ENCODE measurements around the gene UNK. TPM values are rescaled to one million over a fixed set of nuclear protein-coding genes. Genes with fewer than 3 reads are reported as not detected.

UNK gene
- total RNA-seq, 3 donors from 2014 or later, result 24.5 to 27.5 (median 25.7) TPM

GRCh38 chr17:75821552-75821951 is 36.9 kb downstream of the UNK start:
- ATAC-seq, result no peak
- DNase-seq, result no peak
- intact Hi-C loops (cut with DNase I, micrococcal nuclease), result no loop called here

GRCh38 chr17:75822119-75822799 is 37.7 kb downstream of the UNK start:
- Histone ChIP-seq H3K4me3 (no peak overlapping the region), H3K4me1 (ENCODE audit: low read depth) (peaks cover under 1% of the 10 kb centered on the region), H3K9me3 (no peaks in the 10 kb centered on the region), H3K36me3 (ENCODE audit: low read depth) (no peaks in the 10 kb centered on the region)
- intact Hi-C loops (cut with DNase I, micrococcal nuclease), result no loop called here
- DNase-seq, result peak in 2 of 3 donors; percentile 59 to 67
- ATAC-seq, result peak; percentile 56
- no peak for TF ChIP-seq CTCF (IDR thresholded peaks at IDR 0.05)

More at GRCh38 chr17:75821552-75821951, 36.9 kb downstream of the UNK start:
- H3K4me1 ChIP-seq (ENCODE audit: low read depth), result no peaks in the 10 kb centered on the region
- no peak for TF ChIP-seq CTCF (IDR thresholded peaks at IDR 0.05)
- H3K36me3 ChIP-seq (ENCODE audit: low read depth), result no peaks in the 10 kb centered on the region
- no peak overlapping the region for H3K4me3 ChIP-seq
- H3K9me3 ChIP-seq, result no peaks in the 10 kb centered on the region

- intact Hi-C loops (cut with DNase I, micrococcal nuclease), result no loop called here
- peaks cover 6% of the 10 kb centered on the region for H3K4me1 ChIP-seq (ENCODE audit: low read depth)
- ATAC-seq (no peak), DNase-seq (no peak)
- TF ChIP-seq CTCF (IDR thresholded peaks at IDR 0.05), result no peak
- H3K4me3 ChIP-seq, result no peak overlapping the region
- no peaks in the 10 kb centered on the region for H3K36me3 ChIP-seq (ENCODE audit: low read depth)
- no peaks in the 10 kb centered on the region for H3K9me3 ChIP-seq
These were observed 38.2 kb downstream of the UNK start for GRCh38 chr17:75822800-75823166.

GRCh38 chr17:75823257-75824041 is 38.8 kb downstream of the UNK start:
- ATAC-seq, result no peak
- Histone ChIP-seq H3K9me3 (no peaks in the 10 kb centered on the region), H3K4me3 (no peak overlapping the region), H3K4me1 (ENCODE audit: low read depth) (peaks cover 8% of the 10 kb centered on the region), H3K36me3 (ENCODE audit: low read depth) (no peaks in the 10 kb centered on the region)
- TF ChIP-seq CTCF (IDR thresholded peaks at IDR 0.05), result no peak
- intact Hi-C loops (cut with DNase I, micrococcal nuclease), result no loop called here
- DNase-seq, result no peak

GRCh38 chr17:75824050-75824552 is 39.5 kb downstream of the UNK start:
- no peaks in the 10 kb centered on the region for H3K9me3 ChIP-seq
- ATAC-seq, result no peak
- no peak for DNase-seq
- peaks cover 8% of the 10 kb centered on the region for H3K4me1 ChIP-seq (ENCODE audit: low read depth)
- intact Hi-C loops (cut with DNase I, micrococcal nuclease), result no loop called here
- TF ChIP-seq CTCF (IDR thresholded peaks at IDR 0.05), result no peak
- H3K4me3 ChIP-seq, result no peak overlapping the region
- H3K36me3 ChIP-seq (ENCODE audit: low read depth), result no peaks in the 10 kb centered on the region

Measured in mucosa of descending colon (tissue), 3 donors.